Neural progenitor cell (in vitro differentiated cells): Measurements from ENCODE around the gene FSTL4.

Source experiments
- EZH2 ChIP-seq: fragments of 200-600 bp; sonication (generic); IDR thresholded peaks from 2 replicates; pipeline ENCODE4 v1.6.1; 2017; ENCODE audit warnings: antibody characterized with exemption, mild to moderate bottlenecking, moderate library complexity
- EZH2phosphoT487 ChIP-seq: fragments of 200-600 bp; sonication (generic); IDR thresholded peaks from 2 replicates; pipeline ENCODE4 v1.6.1; 2017; ENCODE audit warnings: antibody characterized with exemption
- TF ChIP-seq, protein P1 (sequence below): fragments of 200-600 bp; sonication (generic); IDR thresholded peaks from 2 replicates; pipeline ENCODE4 v1.5.1; 2017; ENCODE audit warnings: antibody characterized with exemption, mild to moderate bottlenecking

DNA sequence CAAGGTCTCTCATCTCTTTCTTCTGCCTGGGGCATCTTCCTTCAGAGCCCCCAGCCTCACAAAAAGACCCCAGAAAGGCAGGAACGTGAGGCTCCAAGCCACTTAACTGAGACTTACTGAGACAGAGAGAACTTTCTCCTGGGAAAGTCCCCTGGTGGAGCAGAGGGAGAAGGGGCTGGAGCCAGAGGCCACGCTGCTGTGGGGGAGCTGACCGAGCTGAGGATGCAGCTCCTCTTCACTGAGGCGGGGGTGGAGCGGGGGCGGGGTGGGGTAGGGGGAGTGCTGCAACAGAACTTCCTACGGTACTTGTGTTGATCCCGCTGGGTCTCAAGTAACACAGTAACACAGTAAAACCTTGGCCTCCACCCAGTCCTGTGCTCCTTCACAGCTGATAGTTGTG is 204.0 kb downstream of the FSTL4 start:
- TF ChIP-seq, protein P1, sequence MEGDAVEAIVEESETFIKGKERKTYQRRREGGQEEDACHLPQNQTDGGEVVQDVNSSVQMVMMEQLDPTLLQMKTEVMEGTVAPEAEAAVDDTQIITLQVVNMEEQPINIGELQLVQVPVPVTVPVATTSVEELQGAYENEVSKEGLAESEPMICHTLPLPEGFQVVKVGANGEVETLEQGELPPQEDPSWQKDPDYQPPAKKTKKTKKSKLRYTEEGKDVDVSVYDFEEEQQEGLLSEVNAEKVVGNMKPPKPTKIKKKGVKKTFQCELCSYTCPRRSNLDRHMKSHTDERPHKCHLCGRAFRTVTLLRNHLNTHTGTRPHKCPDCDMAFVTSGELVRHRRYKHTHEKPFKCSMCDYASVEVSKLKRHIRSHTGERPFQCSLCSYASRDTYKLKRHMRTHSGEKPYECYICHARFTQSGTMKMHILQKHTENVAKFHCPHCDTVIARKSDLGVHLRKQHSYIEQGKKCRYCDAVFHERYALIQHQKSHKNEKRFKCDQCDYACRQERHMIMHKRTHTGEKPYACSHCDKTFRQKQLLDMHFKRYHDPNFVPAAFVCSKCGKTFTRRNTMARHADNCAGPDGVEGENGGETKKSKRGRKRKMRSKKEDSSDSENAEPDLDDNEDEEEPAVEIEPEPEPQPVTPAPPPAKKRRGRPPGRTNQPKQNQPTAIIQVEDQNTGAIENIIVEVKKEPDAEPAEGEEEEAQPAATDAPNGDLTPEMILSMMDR, result no peak
- TF ChIP-seq EZH2, result no peak
- TF ChIP-seq EZH2phosphoT487, result no peak
